Esophagus muscularis mucosa (tissue), 4 donors: ENCODE measurements around the gene C16orf95. TPM values are rescaled to one million over a fixed set of nuclear protein-coding genes. Genes with fewer than 3 reads are reported as not detected.
A peak's percentile ranks its signal among the peaks of the same experiment; 100 is the strongest.

Experiments used
- DNase-seq: peaks from one replicate; pipeline ENCODE4 v3.0.0-alpha.2; 2017; ENCODE audit errors: extremely low spot score
- H3K27ac ChIP-seq, 4 donors: fragments of 200-600 bp; sonication (generic); replicated peaks in 1 of 4; 1 replicate in 3 of 4; 2 replicates in 1 of 4; pipeline ENCODE4 v1.5.1; 2016 to 2019; ENCODE audit warnings: mild to moderate bottlenecking in 1 of 4
- H3K27me3 ChIP-seq, 4 donors: fragments of 200-600 bp; sonication (generic); one replicate each; pipeline versions ENCODE4 v1.5.1 to v1.6.0; 2016 to 2019
- H3K36me3 ChIP-seq, 4 donors: fragments of 200-600 bp; sonication (generic); one replicate each; pipeline ENCODE4 v1.5.1; 2016 to 2019
- H3K4me1 ChIP-seq, 4 donors: fragments of 200-600 bp; sonication (generic); one replicate each; pipeline ENCODE4 v1.5.1; 2016 to 2019
- H3K4me3 ChIP-seq, 4 donors: fragments of 200-600 bp; sonication (generic); 1 replicate in 2 of 4; 2 replicates in 2 of 4; pipeline ENCODE4 v1.5.1; 2016 to 2019; ENCODE audit warnings: mild to moderate bottlenecking in 4 of 4, moderate library complexity in 1 of 4
- H3K9me3 ChIP-seq, 4 donors: fragments of 200-600 bp; sonication (generic); 1 replicate in 3 of 4; 2 replicates in 1 of 4; pipeline ENCODE4 v1.5.1; 2016 to 2019
- EP300 ChIP-seq: sonication (generic); formaldehyde crosslinking; IDR thresholded peaks from one replicate; pipeline ENCODE4 v1.6.1; 2017; ENCODE audit warnings: antibody characterized with exemption
- POLR2A ChIP-seq: fragments of 450-650 bp; IDR thresholded peaks from one replicate; pipeline ENCODE4 v1.6.1; 2017; ENCODE audit warnings: antibody characterized with exemption, moderate library complexity, mild to moderate bottlenecking, low read depth
- POLR2AphosphoS5 ChIP-seq, 2 donors: sonication (generic); formaldehyde crosslinking; IDR thresholded peaks; one replicate each; pipeline ENCODE4 v1.6.1; 2017; ENCODE audit warnings: antibody characterized with exemption in 2 of 2
- WGBS: methylation state at CpG from one replicate; pipeline ENCODE4 v1.1.5; 2018; 5-methylcytosine and 5-hydroxymethylcytosine counted together
- intact Hi-C: fragments of 100-400 bp; cut with DNase I; formaldehyde crosslinking; loops from one replicate; pipeline ENCODE4 v1.15.1; 2023
- total RNA-seq, 4 donors: library from RNA; depleted of rRNA; stranded (reverse); fragments of >200 nt; gene quantifications; one replicate each; pipeline versions ENCODE4 v1.1.0 to v1.2.1, GENCODE V29; 2016
- TF ChIP-seq, protein P1 (sequence below), 3 experiments: fragments of 200-600 bp in 2 of 3; fragments of 450-650 bp in 1 of 3; sonication (generic) in 2 of 3; IDR thresholded peaks; one replicate each; pipeline ENCODE4 v1.5.1; 2017 to 2019; ENCODE audit warnings: antibody characterized with exemption in 3 of 3, mild to moderate bottlenecking in 2 of 3, moderate library complexity in 1 of 3

Gene C16orf95
- total RNA-seq, 4 donors from 2014 or later = 0.50 to 3.2 (median 1.8) TPM

- Histone ChIP-seq H3K4me1 (no peaks in the 10 kb centered on the region), H3K27me3 (peaks cover 0 to 4% (median 0%) of the 10 kb centered on the region in 4 donors), H3K27ac (no peak overlapping the region), H3K9me3 (peaks cover 0 to 11% (median 4%) of the 10 kb centered on the region in 4 donors), H3K4me3 (no peak overlapping the region), H3K36me3 (no peaks in the 10 kb centered on the region)
- no peak for DNase-seq
- WGBS = 42% methylated on average over 8 of the region's 8 CpGs
- TF ChIP-seq EP300 = no peak
- TF ChIP-seq POLR2A = no peak
- TF ChIP-seq, protein P1, sequence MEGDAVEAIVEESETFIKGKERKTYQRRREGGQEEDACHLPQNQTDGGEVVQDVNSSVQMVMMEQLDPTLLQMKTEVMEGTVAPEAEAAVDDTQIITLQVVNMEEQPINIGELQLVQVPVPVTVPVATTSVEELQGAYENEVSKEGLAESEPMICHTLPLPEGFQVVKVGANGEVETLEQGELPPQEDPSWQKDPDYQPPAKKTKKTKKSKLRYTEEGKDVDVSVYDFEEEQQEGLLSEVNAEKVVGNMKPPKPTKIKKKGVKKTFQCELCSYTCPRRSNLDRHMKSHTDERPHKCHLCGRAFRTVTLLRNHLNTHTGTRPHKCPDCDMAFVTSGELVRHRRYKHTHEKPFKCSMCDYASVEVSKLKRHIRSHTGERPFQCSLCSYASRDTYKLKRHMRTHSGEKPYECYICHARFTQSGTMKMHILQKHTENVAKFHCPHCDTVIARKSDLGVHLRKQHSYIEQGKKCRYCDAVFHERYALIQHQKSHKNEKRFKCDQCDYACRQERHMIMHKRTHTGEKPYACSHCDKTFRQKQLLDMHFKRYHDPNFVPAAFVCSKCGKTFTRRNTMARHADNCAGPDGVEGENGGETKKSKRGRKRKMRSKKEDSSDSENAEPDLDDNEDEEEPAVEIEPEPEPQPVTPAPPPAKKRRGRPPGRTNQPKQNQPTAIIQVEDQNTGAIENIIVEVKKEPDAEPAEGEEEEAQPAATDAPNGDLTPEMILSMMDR (IDR thresholded peaks at IDR 0.05) = no peak
- TF ChIP-seq POLR2AphosphoS5 (IDR thresholded peaks at IDR 0.05) = no peak
- intact Hi-C loops = no loop called here
Measured at GRCh38 chr16:87286839-87287626, 30.2 kb downstream of the C16orf95 start.

DNA sequence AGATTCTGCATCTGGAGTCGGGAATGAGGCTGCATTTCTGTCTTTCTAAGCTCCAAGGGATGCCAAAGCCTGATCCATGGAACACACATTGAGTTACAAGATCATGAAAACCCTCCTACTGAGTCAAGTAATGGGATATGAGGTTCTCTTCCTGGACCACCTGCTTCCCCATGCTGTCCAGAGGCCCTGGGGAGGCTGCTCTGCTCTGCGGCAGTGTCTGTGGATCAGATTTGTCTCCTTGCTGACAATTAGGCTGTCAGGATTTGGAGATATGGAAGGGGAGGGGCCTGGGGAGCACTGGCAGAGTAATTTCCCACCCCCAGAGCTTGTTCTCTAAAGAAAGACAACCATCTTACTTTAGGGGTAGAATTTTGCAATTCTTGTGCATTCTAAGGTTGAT lies 33.0 kb downstream of the C16orf95 start:
- 77% methylated on average over 2 of the region's 2 CpGs for WGBS
- H3K27me3 ChIP-seq = peaks cover 0 to 10% (median 0%) of the 10 kb centered on the region in 4 donors
- H3K9me3 ChIP-seq = peaks cover 0 to 11% (median 4%) of the 10 kb centered on the region in 4 donors
- intact Hi-C loops = no loop called here
- TF ChIP-seq POLR2A (no peak), EP300 (no peak), POLR2AphosphoS5 (IDR thresholded peaks at IDR 0.05) (no peak)
- TF ChIP-seq, protein P1 (IDR thresholded peaks at IDR 0.05) = no peak
- H3K27ac ChIP-seq = no peak overlapping the region
- no peaks in the 10 kb centered on the region for H3K4me1 ChIP-seq
- no peaks in the 10 kb centered on the region for H3K36me3 ChIP-seq
- no peak for DNase-seq
- H3K4me3 ChIP-seq = no peak overlapping the region

DNA sequence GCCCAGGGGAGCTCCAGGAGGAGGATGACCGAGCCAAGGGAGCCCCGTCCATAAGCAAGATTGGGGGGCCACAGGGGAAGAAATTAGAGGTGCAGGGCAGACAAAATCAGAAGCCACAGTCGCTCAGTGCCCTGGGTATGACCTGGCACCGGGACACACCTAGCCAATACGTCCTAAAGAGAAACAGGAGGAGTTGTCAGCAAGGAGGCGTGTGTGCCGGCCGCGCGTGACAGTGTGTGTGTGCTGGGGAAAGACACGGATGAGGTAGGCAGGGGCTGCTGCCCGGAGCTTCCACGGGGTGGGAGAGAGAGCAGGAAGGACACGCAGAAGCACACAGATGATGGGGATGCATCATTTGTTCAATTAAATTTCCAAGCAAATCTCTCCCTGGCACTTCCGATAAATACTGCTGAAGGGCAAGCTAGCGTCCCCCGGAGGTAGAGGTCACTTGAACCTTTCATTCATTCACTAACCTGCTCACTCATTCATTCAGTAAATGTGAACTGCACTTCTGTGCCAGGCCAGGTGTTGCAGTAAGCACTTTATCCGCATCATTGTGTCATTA lies 38.0 kb downstream of the C16orf95 start:
- WGBS = 67% methylated on average over 18 of the region's 18 CpGs
- Histone ChIP-seq H3K4me3 (no peak overlapping the region), H3K36me3 (no peaks in the 10 kb centered on the region), H3K27me3 (peaks cover 0 to 36% (median 0%) of the 10 kb centered on the region in 4 donors), H3K9me3 (no peaks in the 10 kb centered on the region), H3K4me1 (peaks cover 0 to 9% (median 7%) of the 10 kb centered on the region in 4 donors), H3K27ac (no peak overlapping the region)
- TF ChIP-seq, protein P1 (IDR thresholded peaks at IDR 0.05) = no peak
- TF ChIP-seq POLR2A (no peak), POLR2AphosphoS5 (IDR thresholded peaks at IDR 0.05) (no peak), EP300 (no peak)
- intact Hi-C loops = loop anchor here (2.0 kb wide), 1 partner anchor 714 kb away; no protein-coding TSS in a partner anchor
- DNase-seq = no peak

DNA sequence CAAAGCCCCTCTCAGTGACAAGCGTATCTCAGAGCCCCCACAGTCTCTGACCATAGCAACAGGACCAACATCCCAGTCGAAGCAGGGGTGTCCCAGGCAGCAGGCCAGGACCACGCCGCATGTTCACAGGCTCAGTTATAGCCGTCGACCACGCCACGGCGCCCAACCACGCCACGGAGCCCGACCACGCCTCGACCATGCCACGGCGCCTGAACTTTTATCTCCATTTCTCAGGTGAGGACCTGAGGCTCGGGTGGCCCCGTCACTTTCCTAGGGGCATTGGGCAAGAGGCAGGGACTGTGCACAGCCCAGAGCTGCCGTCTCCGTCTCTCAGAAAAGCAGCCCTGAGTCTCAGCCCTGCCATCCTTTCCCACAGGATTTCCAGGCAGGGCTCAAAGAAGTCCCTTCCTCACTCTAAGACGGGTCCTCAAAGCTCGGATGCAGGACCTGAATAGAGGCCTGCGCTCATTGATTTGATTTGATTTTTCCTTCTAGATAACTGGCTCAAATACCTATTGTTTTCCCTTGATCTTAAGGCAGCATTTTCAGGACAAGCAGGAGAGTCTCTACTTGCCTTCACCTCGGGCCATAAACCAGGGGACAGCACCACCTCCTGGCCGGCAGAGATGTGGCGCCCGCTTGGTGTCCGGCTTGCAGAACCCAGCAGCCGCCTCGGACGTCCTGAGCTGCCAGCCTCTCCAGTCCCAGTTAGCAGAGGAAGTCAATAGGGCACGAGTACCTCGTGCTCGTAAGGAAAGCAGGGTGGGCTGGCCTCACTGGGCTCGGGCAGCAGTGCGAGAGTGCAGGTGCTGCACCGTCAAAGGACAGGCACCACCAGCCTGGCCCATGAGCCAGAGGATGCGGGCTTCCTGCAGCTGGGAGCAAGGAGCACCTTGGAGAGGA lies 38.8 kb downstream of the C16orf95 start:
- Histone ChIP-seq H3K4me3 (no peak overlapping the region), H3K36me3 (no peaks in the 10 kb centered on the region), H3K4me1 (peaks cover 0 to 9% (median 7%) of the 10 kb centered on the region in 4 donors), H3K27ac (no peak overlapping the region), H3K9me3 (no peaks in the 10 kb centered on the region), H3K27me3 (peaks cover 0 to 36% (median 0%) of the 10 kb centered on the region in 4 donors)
- no peak for DNase-seq
- TF ChIP-seq POLR2AphosphoS5 (IDR thresholded peaks at IDR 0.05) (peak in 1 of 2 donors; percentile 19), POLR2A (no peak)
- TF ChIP-seq, protein P1 (IDR thresholded peaks at IDR 0.05) = peak; percentile 78 to 86 (median 79)
- intact Hi-C loops = loop anchor here (2.0 kb wide), 1 partner anchor 714 kb away; no protein-coding TSS in a partner anchor
- 32% methylated on average over 20 of the region's 38 CpGs for WGBS
